ENCODE data around the gene TAOK3.
A peak's percentile ranks its signal among the peaks of the same experiment; 100 is the strongest.

The TAOK3 gene

DNA sequence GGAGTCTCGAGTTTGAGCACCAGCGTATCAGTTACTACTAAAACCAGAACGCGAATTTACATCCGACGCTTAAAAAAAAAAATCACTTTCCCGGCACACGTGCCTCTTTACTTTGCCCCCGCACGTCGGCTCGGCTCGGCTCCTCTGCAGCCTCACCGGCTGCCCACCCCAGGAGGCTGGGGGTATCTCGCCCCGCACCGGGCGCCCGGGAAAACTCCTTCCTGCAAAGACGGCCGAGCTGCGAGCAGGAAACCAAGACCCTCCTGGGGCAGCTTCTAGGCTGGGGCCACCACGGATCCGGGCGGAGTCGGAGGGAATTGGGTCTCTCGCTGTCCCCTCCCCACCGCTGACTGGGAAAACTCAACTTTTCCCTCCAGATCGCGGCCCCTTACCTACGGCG is 269.5 kb downstream of the TAOK3 start:
- no peaks in the 10 kb centered on the region for H3K9me3 ChIP-seq (replicated peaks in 1 of 11)
- no peak for TF ChIP-seq Cebpa-rat (IDR thresholded peaks at IDR 0.05)
- H3K4me3 ChIP-seq = peak overlapping the region; percentile 79 to 99 (median 92)
- peak overlapping the region; percentile 84 to 99 (median 95) for H3K4me2 ChIP-seq
- peaks cover 0 to 8% (median 5%) of the 10 kb centered on the region in 11 experiments; a peak in 4 of 22 replicates for H4K20me1 ChIP-seq
- H3K27me3 ChIP-seq = no peaks in the 10 kb centered on the region
- peak overlapping the region in 10 of 11 experiments; percentile 58 to 88 (median 82); a peak in 20 of 22 replicates for H3K27ac ChIP-seq
- peak overlapping the region; percentile 74 to 89 (median 87) for H3K9ac ChIP-seq
- peaks cover 0 to 13% (median 6%) of the 10 kb centered on the region in 11 experiments; a peak in 4 of 22 replicates for H3K36me3 ChIP-seq
- peaks cover 10 to 43% (median 31%) of the 10 kb centered on the region in 10 experiments; a peak in 19 of 20 replicates for H3K4me1 ChIP-seq

DNA sequence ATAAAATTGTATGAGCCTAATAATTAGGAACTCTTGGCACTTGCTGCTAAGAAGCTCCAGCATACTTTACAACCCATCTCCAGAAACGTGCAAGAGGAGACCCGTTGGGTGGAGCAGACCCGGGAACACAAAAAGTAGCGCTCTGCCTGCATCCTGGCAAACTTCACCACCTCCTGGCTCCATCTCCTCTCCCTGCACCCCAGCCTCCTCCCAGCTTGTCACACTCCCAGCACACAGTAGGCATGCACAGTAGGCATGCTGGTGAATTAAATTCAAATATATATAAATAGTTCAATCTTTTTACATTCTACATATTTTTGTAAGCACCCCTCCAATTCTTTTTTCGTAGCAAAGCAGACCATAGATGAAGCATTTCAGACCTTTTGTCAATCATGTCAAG is 270.1 kb downstream of the TAOK3 start:
- TF ChIP-seq Cebpa-rat (IDR thresholded peaks at IDR 0.05) = no peak
- Histone ChIP-seq H3K4me2 (peak overlapping the region; percentile 84 to 99 (median 95)), H3K9ac (peak overlapping the region in 9 of 11 experiments; percentile 78 to 89 (median 88); a peak in 18 of 22 replicates), H3K4me3 (peak overlapping the region; percentile 79 to 99 (median 92)), H3K9me3 (replicated peaks in 1 of 11) (no peaks in the 10 kb centered on the region), H3K27ac (peak overlapping the region in 5 of 11 experiments; percentile 82 to 86 (median 83); a peak in 7 of 22 replicates), H4K20me1 (peaks cover 0 to 8% (median 5%) of the 10 kb centered on the region in 11 experiments; a peak in 4 of 22 replicates), H3K36me3 (peaks cover 0 to 14% (median 6%) of the 10 kb centered on the region in 11 experiments; a peak in 4 of 22 replicates), H3K27me3 (no peaks in the 10 kb centered on the region), H3K4me1 (peaks cover 10 to 37% (median 29%) of the 10 kb centered on the region in 10 experiments; a peak in 19 of 20 replicates)

DNA sequence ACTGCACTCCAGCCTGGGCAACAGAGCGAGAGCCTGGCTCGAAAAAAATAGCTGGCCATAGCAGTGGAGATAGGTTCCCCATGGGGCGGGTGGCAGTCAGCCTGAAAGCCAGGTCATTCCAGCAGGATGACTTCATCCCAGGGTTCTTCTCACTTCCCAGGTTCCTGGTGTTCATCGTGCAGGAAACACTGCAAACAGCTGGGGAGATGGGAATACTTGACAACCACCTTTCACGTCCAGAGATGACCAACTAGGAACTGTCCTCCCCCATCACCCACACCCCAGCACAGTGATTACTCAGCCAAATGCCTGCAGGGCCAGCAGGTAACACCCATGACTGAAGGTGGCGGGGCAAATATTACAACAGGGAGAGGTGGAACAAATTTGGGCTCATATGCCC is 270.6 kb downstream of the TAOK3 start:
- peaks cover 0 to 8% (median 5%) of the 10 kb centered on the region in 11 experiments; a peak in 4 of 22 replicates for H4K20me1 ChIP-seq
- H3K9ac ChIP-seq = peak overlapping the region in 3 of 11 experiments; percentile 89; a peak in 3 of 22 replicates
- H3K36me3 ChIP-seq = peaks cover 0 to 20% (median 6%) of the 10 kb centered on the region in 11 experiments; a peak in 4 of 22 replicates
- H3K4me2 ChIP-seq = peak overlapping the region in 10 of 11 experiments; percentile 84 to 99 (median 96); a peak in 20 of 22 replicates
- TF ChIP-seq Cebpa-rat (IDR thresholded peaks at IDR 0.05) = no peak
- H3K27ac ChIP-seq = no peak overlapping the region
- peak overlapping the region in 7 of 10 experiments; percentile 79 to 99 (median 92); a peak in 10 of 20 replicates for H3K4me3 ChIP-seq
- no peaks in the 10 kb centered on the region for H3K9me3 ChIP-seq (replicated peaks in 1 of 11)
- no peaks in the 10 kb centered on the region for H3K27me3 ChIP-seq
- peaks cover 10 to 33% (median 29%) of the 10 kb centered on the region in 10 experiments; a peak in 19 of 20 replicates for H3K4me1 ChIP-seq

DNA sequence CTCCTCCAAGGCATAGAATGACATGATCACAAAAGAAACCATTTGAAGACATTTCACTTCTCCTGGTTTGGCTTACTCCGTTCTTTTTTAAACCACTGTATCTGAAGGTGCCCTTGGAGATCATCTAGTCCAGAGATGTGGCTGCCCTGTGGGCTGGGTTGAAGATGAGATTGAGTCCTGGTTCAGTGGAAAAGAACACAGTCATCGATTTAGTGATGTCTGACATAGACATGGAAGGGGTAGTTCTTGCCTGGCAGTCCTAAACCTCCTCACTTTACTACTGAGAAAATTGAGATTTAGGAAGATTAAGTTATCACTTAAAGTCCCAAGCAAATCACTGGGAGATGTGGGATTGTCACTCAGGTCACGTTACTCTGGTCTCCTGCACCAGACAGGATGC is 271.7 kb downstream of the TAOK3 start:
- Histone ChIP-seq H4K20me1 (peaks cover 0 to 8% (median 5%) of the 10 kb centered on the region in 11 experiments; a peak in 4 of 22 replicates), H3K36me3 (peaks cover 0 to 26% (median 6%) of the 10 kb centered on the region in 11 experiments; a peak in 4 of 22 replicates), H3K9me3 (replicated peaks in 1 of 11) (no peaks in the 10 kb centered on the region), H3K9ac (no peak overlapping the region), H3K4me2 (no peak overlapping the region), H3K27ac (no peak overlapping the region), H3K27me3 (no peaks in the 10 kb centered on the region), H3K4me3 (no peak overlapping the region), H3K4me1 (peaks cover 10 to 33% (median 29%) of the 10 kb centered on the region in 10 experiments; a peak in 19 of 20 replicates)
- no peak for TF ChIP-seq Cebpa-rat (IDR thresholded peaks at IDR 0.05)

Data from BLaER1 treated with 17β-estradiol and CSF1 and Interleukin-3, amounts not matched to agents 10 nM and 100 nM (cell line).